Kidney (tissue), 14 donors: Measurements from ENCODE around the gene ZFY. TPM values are rescaled to one million over a fixed set of nuclear protein-coding genes. Genes with fewer than 3 reads are reported as not detected.

Source experiments
- DNase-seq, 5 donors: peaks; one replicate each; pipeline ENCODE4 v3.0.0-alpha.2; 2013 to 2020
- FAIRE-seq: peaks from 2 replicates; lab custom pipeline; 2012; peaks lifted over from hg19 to GRCh38; lab: Jason Lieb, UNC
- H3K27ac ChIP-seq, 2 donors: one replicate each; pipeline ENCODE4 v1.7.0; 2013; ENCODE audit warnings: low read depth in 2 of 2, low read length in 2 of 2, inconsistent platforms in 1 of 2
- H3K27me3 ChIP-seq: one replicate; pipeline ENCODE4 v1.7.1; 2013; ENCODE audit warnings: low read length, inconsistent platforms; ENCODE audit not compliant: control insufficient read depth, insufficient read depth
- H3K36me3 ChIP-seq, 3 donors: one replicate each; pipeline versions ENCODE4 v1.7.0 to v1.7.1; 2013; ENCODE audit warnings: low read length in 3 of 3, control low read depth in 1 of 3, inconsistent platforms in 1 of 3; ENCODE audit not compliant: insufficient read depth in 3 of 3, control insufficient read depth in 2 of 3
- H3K4me1 ChIP-seq, 3 donors: one replicate each; pipeline versions ENCODE4 v1.7.0 to v1.7.1; 2013; ENCODE audit warnings: low read length in 3 of 3, inconsistent platforms in 1 of 3, low read depth in 1 of 3; ENCODE audit not compliant: control insufficient read depth in 2 of 3, insufficient read depth in 2 of 3
- H3K4me3 ChIP-seq, 3 donors: one replicate each; pipeline versions ENCODE4 v1.7.0 to v1.8.1; 2013; ENCODE audit warnings: low read length in 3 of 3, control low read depth in 1 of 3, inconsistent platforms in 1 of 3
- H3K9ac ChIP-seq, 3 donors: one replicate each; pipeline versions ENCODE4 v1.7.0 to v1.7.1; 2013; ENCODE audit warnings: low read length in 3 of 3, control low read depth in 1 of 3, inconsistent platforms in 1 of 3
- H3K9me3 ChIP-seq, 3 donors: one replicate each; pipeline versions ENCODE4 v1.7.0 to v1.7.1; 2013; ENCODE audit warnings: low read length in 3 of 3, control low read depth in 1 of 3, inconsistent platforms in 1 of 3; ENCODE audit not compliant: control insufficient read depth in 2 of 3, insufficient read depth in 1 of 3
- intact Hi-C: fragments of 100-400 bp; cut with DNase I; formaldehyde crosslinking; loops from one replicate; pipeline ENCODE4 v1.11.1; 2022
- polyA plus RNA-seq: library from polyadenylated mRNA; stranded (reverse); fragments of 350-450 nt; fragmentation: Illumina TruSeq; extraction: RNeasy Lipid Tissue Mini Kit (QIAGEN cat#74804); gene quantifications from one replicate; pipeline ENCODE4 v1.2.3, GENCODE V29; 2014; ENCODE audit warnings: low read depth, low replicate concordance; ENCODE audit not compliant: insufficient read depth
- total RNA-seq: library from RNA; stranded (reverse); fragmentation: NEBNext Ultra II Directional; extraction: Animal tissue kit (Norgen Biotek cat#: 25700); gene quantifications from one replicate; pipeline ENCODE4 v1.2.1, GENCODE V29; 2021
- TF ChIP-seq, protein P1 (sequence below): IDR thresholded peaks from 3 replicates; pipeline ENCODE4 v1.5.1; 2012; ENCODE audit warnings: mild to moderate bottlenecking, moderate library complexity, borderline replicate concordance; ENCODE audit not compliant: insufficient read depth; ENCODE audit errors: extremely low read depth
- donor health status: control.
- donor health status: control.
- donor health status: control.
- donor health status: control.
- donor health status: control.
- donor health status: DM: yes; HTN: yes; CAD: no.
- donor health status: Normal renal cell carcinoma (clear cell type).

Gene ZFY
- total and polyA plus RNA-seq, 2 donors from 2014 or later, result 2.1 TPM; not detected in 1

DNA sequence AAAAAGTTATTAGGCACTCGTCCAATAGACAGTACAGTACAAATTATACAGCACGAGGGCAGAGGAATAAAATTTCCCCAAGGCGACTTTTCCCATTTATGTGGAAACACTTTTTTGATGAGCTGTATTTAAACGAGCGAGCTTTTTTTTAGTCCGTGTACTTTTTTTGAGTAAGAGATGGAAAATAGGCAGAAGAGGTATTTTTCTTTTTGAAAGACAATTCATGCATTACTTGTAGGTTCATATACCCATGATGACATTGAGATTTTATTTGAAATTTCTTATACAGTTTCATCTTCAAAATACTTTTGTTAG, 1.2 kb downstream of the ZFY start:
- no peaks in the 10 kb centered on the region for H3K4me1 ChIP-seq
- FAIRE-seq (no peak), DNase-seq (no peak)
- peak overlapping the region in 2 of 3 donors; percentile 77 to 95 for H3K9ac ChIP-seq
- no peaks in the 10 kb centered on the region for H3K9me3 ChIP-seq
- no peaks in the 10 kb centered on the region for H3K36me3 ChIP-seq
- TF ChIP-seq, protein P1, sequence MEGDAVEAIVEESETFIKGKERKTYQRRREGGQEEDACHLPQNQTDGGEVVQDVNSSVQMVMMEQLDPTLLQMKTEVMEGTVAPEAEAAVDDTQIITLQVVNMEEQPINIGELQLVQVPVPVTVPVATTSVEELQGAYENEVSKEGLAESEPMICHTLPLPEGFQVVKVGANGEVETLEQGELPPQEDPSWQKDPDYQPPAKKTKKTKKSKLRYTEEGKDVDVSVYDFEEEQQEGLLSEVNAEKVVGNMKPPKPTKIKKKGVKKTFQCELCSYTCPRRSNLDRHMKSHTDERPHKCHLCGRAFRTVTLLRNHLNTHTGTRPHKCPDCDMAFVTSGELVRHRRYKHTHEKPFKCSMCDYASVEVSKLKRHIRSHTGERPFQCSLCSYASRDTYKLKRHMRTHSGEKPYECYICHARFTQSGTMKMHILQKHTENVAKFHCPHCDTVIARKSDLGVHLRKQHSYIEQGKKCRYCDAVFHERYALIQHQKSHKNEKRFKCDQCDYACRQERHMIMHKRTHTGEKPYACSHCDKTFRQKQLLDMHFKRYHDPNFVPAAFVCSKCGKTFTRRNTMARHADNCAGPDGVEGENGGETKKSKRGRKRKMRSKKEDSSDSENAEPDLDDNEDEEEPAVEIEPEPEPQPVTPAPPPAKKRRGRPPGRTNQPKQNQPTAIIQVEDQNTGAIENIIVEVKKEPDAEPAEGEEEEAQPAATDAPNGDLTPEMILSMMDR, result no peak
- peak overlapping the region in 1 of 2 donors; percentile 98 for H3K27ac ChIP-seq
- H3K4me3 ChIP-seq, result peak overlapping the region in 2 of 3 donors; percentile 77 to 78
- intact Hi-C loops, result no loop called here
- no peaks in the 10 kb centered on the region for H3K27me3 ChIP-seq

DNA sequence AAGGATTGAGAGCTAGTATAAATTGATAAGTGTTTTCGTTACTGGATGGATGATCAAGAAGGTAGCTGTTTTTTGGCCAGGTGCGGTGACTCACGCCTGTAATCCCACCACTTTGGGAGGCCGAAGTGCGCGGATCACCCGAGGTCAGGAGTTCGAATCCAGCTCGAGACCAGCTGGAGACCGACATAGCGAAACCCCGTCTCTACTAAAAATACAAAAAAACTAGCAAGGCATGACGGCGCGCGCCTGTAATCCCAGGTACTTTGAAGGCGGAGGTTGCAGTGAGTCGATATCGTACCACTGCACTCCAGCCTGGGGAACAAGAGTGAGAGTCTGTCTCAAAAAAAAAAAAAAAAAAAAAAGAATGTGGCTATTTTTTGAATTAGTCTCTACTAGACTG, 2.0 kb downstream of the ZFY start:
- Histone ChIP-seq H3K9me3 (no peaks in the 10 kb centered on the region), H3K27me3 (no peaks in the 10 kb centered on the region), H3K4me3 (peak overlapping the region in 2 of 3 donors; percentile 77 to 78), H3K27ac (no peak overlapping the region), H3K9ac (peak overlapping the region in 1 of 3 donors; percentile 95), H3K4me1 (no peaks in the 10 kb centered on the region), H3K36me3 (no peaks in the 10 kb centered on the region)
- intact Hi-C loops, result no loop called here
- TF ChIP-seq, protein P1, result no peak
- FAIRE-seq (no peak), DNase-seq (peak in 1 of 5 donors; percentile 44)

DNA sequence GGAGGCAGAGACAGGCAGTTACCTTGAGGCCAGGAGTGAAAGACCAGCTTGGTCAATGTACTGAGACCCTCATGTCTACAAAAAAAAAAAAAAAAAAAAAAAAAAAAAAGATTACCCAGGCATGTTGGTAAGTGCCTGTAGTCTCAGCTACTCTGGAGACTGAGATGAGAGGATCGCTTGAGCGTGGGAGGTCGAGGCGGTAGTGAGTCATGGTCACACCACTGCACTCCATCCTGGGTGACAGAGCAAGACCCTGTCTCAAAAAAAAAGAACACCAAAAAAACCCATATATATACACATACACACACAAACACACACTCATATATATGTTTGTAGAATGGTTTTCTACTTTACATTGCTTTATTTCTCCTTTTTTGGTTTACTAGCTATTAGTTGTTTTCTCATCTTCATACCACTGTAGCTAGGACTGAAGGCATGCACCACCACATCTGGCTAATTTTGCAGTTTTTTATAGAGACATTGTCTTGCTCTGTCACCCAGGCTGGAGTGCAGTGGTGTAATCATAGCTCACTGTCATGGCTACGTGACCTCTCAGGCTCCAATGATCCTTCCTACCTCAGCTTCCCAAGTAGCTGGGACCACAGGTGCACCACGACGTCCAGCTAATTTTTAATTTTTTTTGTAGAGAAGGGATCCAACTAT, 14.5 kb downstream of the ZFY start:
- Histone ChIP-seq H3K4me1 (no peaks in the 10 kb centered on the region), H3K9me3 (no peaks in the 10 kb centered on the region), H3K9ac (no peak overlapping the region), H3K27me3 (no peaks in the 10 kb centered on the region), H3K4me3 (no peak overlapping the region), H3K27ac (no peak overlapping the region), H3K36me3 (no peaks in the 10 kb centered on the region)
- no peak for DNase-seq
- FAIRE-seq, result no peak
- intact Hi-C loops, result no loop called here
- TF ChIP-seq, protein P1, result no peak

DNA sequence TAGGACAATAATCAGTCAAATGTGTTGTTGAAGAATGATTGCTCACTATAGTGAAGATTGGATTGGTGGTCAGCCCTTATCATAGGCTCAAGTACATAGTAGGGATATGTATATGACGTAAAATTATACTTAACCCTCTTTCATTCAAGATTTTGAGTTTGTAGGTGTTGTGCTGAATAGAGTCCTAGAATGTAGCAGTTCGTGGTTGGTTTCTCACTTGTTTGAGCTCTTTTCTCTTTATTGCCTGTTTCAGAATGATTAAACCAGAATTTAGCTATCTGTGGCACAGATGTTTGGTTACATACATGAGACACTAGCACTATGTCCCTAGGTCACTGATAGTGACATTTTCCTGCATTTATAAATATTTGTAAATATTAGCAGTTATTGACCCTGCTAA, 15.5 kb downstream of the ZFY start:
- Histone ChIP-seq H3K9ac (no peak overlapping the region), H3K4me1 (no peaks in the 10 kb centered on the region), H3K9me3 (no peaks in the 10 kb centered on the region), H3K4me3 (no peak overlapping the region), H3K27me3 (no peaks in the 10 kb centered on the region), H3K36me3 (no peaks in the 10 kb centered on the region), H3K27ac (no peak overlapping the region)
- FAIRE-seq, result no peak
- intact Hi-C loops, result no loop called here
- no peak for DNase-seq
- TF ChIP-seq, protein P1, result no peak
